SK-MEL-5 (cell line): ENCODE results near the gene TSEN2. TPM values are rescaled to one million over a fixed set of nuclear protein-coding genes. Genes with fewer than 3 reads are reported as not detected.
"Not testable (repeated sequence)": the region's sequence is repeated elsewhere in the genome, so short reads cannot be mapped to it uniquely, and the experiment has no call there.

ENCODE experiments used
- DNase-seq: peaks from one replicate; pipeline ENCODE4 v3.0.0-alpha.2; 2016; ENCODE audit warnings: low read depth, low spot score
- in situ Hi-C: cut with HindIII; loops from 2 replicates; pipeline ENCODE4 v1.10.0; 2016; ENCODE audit warnings: low sequenced_read_pairs, high pct_unique_total_duplicates, low pct_unique_long_range_greater_than_20kb
- total RNA-seq: library from RNA; depleted of rRNA; stranded (reverse); fragments of >200 nt; shearing (Covaris generic); gene quantifications from 2 replicates; pipeline ENCODE4 v1.2.3, GENCODE V29; 2014

TSEN2 gene
- total RNA-seq, 1 experiment from 2014 or later: 25.6 TPM

GRCh38 chr3:12467746-12468145, 16.5 kb upstream of the TSEN2 start:
- in situ Hi-C loops: no loop called here
- no peak for DNase-seq

GRCh38 chr3:12468276-12468675, 16.0 kb upstream of the TSEN2 start:
- in situ Hi-C loops: no loop called here

GRCh38 chr3:12468757-12469156, 15.5 kb upstream of the TSEN2 start:
- no peak for DNase-seq
- in situ Hi-C loops: no loop called here

More at GRCh38 chr3:12468276-12468675, 16.0 kb upstream of the TSEN2 start:
- DNase-seq: no peak

- DNase-seq, in situ Hi-C loops: not testable (repeated sequence)
Observed at GRCh38 chr3:12469222-12469621, 15.1 kb upstream of the TSEN2 start.

GRCh38 chr3:12470111-12470510, 14.2 kb upstream of the TSEN2 start:
- in situ Hi-C loops: no loop called here
- DNase-seq: no peak

- no peak for DNase-seq
- in situ Hi-C loops: no loop called here
Observed at GRCh38 chr3:12470680-12471079, 13.6 kb upstream of the TSEN2 start.

- no peak for DNase-seq
- in situ Hi-C loops: no loop called here
Observed at GRCh38 chr3:12471241-12471640, 13.0 kb upstream of the TSEN2 start.

- DNase-seq: no peak
Observed at GRCh38 chr3:12472000-12472610, 12.2 kb upstream of the TSEN2 start.

GRCh38 chr3:12472796-12473195, 11.5 kb upstream of the TSEN2 start:
- in situ Hi-C loops: no loop called here
- no peak for DNase-seq

More at GRCh38 chr3:12472000-12472610, 12.2 kb upstream of the TSEN2 start:
- in situ Hi-C loops: no loop called here

- no peak for DNase-seq
- in situ Hi-C loops: no loop called here
Observed at GRCh38 chr3:12473511-12473910, 10.8 kb upstream of the TSEN2 start.

GRCh38 chr3:12476238-12476897, 7.9 kb upstream of the TSEN2 start:
- in situ Hi-C loops: no loop called here
- no peak for DNase-seq

GRCh38 chr3:12477256-12477655, 7.0 kb upstream of the TSEN2 start:
- in situ Hi-C loops: no loop called here
- no peak for DNase-seq

GRCh38 chr3:12478326-12478725, 6.0 kb upstream of the TSEN2 start:
- in situ Hi-C loops: no loop called here
- no peak for DNase-seq

- in situ Hi-C loops, DNase-seq: not testable (repeated sequence)
Observed at GRCh38 chr3:12479198-12479597, 5.1 kb upstream of the TSEN2 start.

GRCh38 chr3:12479919-12480427, 4.3 kb upstream of the TSEN2 start:
- in situ Hi-C loops: no loop called here
- peak; percentile 62 for DNase-seq

- no peak for DNase-seq
- in situ Hi-C loops: no loop called here
Observed at GRCh38 chr3:12483410-12483809, 870 bp upstream of the TSEN2 start.

- no peak for DNase-seq
- in situ Hi-C loops: no loop called here
Observed at GRCh38 chr3:12483872-12484197, 445 bp upstream of the TSEN2 start.

- in situ Hi-C loops: no loop called here
- no peak for DNase-seq
Observed at GRCh38 chr3:12484983-12485327, 675 bp downstream of the TSEN2 start.

GRCh38 chr3:12486001-12486400, 1.7 kb downstream of the TSEN2 start:
- in situ Hi-C loops: no loop called here
- no peak for DNase-seq
